ENCODE results near the gene C1QC.

C1QC gene

DNA sequence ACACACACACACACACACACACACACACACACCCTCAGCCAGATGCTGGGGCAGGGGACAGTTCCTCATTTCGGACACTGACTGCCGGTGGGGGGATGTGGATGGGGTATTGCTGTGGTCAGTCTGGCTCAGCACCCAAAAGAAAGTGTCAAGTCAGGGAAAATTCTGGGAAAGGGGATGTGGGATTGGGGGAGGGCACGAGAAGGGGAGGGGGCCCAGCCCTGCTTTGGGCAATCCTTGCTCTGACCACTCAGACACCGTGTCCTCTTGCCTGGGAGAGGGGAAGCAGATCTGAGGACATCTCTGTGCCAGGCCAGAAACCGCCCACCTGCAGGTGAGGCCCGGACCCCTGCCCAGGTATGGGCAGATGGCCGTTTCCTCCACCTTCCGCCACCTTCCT lies at the start of gene C1QC:
Gene C1QC (plus strand): TSS at position 253 of the 400 bp plus-strand sequence. CDS start 391 bp downstream, outside the sequence.
- no peak for DNase-seq

DNA sequence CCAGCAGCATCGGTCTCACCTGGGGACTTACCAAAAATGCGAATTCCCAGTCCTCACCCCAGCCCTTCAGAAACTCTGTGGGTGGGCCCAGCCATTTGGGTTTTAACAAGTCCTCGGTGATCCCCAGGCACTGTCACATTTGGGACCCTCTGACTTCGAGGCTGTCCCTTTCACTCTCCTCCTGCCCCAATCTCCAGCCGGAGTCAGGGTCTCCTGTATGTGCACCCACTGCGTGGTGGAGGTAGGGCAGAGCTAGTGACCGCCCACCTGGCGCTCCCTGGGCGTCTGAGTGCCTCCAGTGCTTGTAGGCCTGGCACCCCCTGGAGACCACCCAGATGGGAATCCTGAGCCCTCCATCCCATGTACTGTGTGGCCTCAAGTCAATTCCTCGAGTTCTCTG lies 49.0 kb upstream of the C1QC start:
- DNase-seq = no peak

DNA sequence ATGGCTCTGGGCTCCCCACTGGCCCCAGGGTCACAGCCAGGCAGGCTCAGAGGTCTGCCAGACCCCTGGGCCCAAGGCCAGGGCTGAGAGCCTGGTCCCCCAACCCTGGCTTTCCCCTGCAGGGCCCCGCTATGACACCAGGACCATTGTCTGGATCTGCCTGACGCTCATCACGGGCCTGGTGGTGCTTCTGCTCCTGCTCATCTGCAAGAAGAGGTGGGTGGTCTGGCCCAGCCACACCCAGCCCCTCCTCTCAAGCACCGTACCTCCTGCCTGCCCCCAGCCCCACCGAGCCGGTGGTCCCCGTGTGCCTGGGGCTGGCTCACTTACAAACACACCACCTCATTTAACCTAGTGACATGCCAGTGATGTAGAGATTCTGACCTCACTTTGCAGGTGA lies 48.3 kb upstream of the C1QC start:
- DNase-seq = no peak

DNA sequence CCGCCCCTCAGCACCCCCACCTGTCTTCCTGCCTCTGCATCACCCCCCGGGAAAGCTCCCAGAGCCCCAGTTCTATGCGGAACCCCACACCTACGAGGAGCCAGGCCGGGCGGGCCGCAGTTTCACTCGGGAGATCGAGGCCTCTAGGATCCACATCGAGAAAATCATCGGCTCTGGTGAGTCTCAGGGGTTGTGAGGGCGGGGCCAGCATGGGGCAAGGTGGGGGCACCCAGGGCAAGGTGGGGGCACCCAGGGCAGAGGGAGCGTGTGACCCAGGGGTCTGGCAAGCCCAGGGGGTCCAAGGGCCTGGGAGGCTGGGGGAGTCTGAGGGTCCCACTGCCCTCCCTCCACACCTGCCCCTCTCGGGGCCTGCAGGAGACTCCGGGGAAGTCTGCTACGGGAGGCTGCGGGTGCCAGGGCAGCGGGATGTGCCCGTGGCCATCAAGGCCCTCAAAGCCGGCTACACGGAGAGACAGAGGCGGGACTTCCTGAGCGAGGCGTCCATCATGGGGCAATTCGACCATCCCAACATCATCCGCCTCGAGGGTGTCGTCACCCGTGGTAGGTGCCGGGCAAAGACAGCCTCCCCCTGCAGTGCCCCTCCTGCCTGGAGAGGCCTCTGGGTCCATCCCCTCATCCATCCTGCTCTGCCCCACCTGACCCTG lies 46.0 kb upstream of the C1QC start:
- no peak for DNase-seq

DNA sequence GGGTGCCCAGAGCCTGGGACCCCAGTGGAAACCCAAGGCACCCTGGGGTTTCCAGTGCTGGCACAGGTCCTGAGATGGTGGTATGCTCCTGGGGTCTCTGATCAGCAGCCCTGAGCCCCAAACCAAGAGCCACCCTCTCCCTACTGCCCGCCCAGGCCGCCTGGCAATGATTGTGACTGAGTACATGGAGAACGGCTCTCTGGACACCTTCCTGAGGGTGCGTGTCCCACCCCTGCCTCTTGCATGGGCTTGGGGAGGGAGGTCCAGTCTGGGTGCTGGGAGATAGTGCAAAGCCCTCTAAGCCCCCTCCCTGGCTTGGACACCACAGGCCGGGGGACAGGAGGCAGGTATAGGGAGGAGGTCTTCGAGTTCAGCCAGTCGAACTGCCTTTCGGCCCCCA lies 45.4 kb upstream of the C1QC start:
- DNase-seq = no peak

DNA sequence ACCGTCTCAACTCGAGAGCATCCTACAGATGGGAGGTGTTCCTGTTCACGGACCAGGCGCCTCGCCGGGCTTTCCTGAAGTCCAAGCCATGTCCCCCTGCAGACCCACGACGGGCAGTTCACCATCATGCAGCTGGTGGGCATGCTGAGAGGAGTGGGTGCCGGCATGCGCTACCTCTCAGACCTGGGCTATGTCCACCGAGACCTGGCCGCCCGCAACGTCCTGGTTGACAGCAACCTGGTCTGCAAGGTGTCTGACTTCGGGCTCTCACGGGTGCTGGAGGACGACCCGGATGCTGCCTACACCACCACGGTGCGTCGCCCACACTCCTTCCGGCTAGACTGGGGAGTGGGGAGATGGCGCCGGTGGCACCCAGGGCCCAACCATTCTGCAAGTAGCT lies 44.7 kb upstream of the C1QC start:
- no peak for DNase-seq

DNA sequence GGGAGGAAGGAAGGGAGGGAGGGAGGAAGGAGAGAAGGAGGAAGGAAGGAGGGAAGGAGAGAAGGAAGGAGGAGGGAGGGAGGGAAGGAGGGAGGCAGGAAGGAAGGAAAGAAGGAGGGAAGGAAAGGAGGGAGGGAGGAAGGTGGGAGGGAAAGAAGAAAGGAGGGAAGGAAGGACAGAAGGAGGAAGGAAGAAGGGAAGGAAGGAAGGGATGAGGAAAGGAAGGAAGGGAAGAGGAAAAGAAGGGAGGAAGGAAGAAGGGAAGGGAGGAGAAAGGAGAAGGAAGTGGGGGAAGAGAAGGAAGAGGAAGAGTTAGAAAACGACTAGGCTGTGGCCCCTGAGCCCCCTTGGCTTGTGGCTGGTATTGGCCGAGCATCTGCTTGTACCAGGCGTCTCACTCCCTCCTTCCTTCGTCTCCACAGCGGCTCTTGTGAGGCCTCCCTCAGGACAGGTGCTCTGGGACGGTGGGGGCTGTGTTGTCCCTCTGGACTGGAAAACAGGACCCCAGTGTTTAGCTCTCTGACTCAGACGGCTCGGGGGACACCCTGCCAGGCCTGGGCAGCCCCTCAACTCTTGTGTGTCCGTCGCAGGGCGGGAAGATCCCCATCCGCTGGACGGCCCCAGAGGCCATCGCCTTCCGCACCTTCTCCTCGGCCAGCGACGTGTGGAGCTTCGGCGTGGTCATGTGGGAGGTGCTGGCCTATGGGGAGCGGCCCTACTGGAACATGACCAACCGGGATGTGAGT lies 43.2 kb upstream of the C1QC start:
- DNase-seq = no peak

DNA sequence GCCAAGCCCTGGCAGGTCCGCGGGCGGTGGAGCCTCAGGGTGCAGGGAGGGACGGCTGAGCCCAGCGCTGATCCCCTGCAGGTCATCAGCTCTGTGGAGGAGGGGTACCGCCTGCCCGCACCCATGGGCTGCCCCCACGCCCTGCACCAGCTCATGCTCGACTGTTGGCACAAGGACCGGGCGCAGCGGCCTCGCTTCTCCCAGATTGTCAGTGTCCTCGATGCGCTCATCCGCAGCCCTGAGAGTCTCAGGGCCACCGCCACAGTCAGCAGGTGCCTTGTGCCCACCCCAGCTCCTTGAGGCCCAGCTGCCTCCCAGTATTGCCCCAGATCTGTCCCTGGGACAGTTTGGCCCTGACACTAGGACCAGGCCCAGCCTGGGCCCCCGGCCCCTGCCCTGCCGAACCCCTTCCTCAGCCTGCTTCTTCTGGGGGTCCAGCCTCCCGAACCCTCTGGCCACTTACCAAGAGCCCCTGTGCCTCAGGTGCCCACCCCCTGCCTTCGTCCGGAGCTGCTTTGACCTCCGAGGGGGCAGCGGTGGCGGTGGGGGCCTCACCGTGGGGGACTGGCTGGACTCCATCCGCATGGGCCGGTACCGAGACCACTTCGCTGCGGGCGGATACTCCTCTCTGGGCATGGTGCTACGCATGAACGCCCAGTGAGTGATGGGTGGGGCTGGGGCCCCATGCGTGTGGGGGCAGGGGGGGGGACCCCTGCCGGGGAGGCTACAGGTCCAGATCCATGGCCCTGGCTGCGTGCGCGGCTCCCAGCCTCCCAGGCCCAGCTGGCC lies 42.4 kb upstream of the C1QC start:
- no peak for DNase-seq

DNA sequence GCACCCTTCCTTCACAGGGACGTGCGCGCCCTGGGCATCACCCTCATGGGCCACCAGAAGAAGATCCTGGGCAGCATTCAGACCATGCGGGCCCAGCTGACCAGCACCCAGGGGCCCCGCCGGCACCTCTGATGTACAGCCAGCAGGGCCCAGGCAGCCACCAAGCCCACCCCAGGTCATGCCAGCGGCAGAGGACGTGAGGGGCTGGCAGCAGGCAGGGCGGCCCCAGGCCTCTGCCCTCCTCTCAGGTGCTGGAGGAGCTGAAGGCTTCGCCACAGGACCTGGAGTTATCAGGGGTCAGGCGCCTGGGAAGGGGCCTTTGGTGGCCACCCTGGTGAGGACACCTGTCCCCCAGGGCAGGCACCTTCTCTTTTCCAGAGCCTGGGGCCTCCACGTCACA lies 41.8 kb upstream of the C1QC start:
- DNase-seq = no peak

DNA sequence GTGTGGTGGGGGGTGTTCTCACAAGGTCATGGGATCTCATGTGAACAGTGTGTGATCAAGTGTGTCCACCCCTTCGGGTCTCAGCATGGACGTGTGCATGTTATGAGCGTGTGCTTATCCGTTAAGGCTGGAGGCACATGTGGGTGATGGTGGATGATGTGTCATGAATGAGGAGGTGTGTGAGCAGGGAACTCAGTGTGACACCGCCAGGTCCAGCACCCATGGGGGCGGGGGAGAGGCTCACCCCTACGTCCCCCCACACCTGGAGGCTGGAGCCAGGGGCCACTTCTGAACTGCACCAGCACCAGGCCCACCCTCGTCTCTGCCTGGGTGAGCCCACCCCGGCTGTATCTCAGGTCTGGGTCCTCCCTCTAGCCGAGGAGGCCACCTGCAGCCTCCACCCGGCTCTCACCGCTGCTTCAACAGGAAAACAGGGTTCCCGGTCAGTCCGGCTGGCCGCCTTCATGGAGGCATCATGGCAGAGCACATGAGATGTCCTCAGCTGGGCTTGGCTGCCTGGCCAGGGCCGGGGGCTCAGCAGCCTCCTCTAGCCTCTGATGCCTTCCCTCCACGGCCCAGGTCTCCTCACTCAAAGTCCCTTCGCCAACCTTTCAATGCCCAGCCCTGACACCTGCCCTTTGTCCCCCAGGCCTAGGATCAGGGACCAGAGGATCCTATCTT lies 41.2 kb upstream of the C1QC start:
- no peak for DNase-seq

DNA sequence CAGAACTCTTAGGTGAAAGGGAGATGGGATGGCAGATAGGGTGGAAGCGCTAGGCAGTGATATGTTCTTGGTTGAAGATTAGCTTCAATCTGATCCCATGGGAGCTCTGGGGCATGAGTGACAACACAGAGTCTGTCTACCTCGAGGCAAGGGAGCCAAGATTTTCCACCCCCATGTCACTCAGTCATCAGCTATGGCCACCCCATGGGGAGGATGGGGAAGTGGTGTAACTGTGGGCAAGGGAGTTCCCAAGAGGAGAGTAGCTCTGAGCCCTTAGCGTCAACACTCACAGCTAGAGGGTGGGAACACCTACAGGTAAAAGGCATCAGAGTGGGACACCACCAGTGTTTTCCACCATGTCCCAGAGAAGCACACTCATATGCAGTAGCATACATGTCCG lies 37.3 kb upstream of the C1QC start:
- DNase-seq = no peak

DNA sequence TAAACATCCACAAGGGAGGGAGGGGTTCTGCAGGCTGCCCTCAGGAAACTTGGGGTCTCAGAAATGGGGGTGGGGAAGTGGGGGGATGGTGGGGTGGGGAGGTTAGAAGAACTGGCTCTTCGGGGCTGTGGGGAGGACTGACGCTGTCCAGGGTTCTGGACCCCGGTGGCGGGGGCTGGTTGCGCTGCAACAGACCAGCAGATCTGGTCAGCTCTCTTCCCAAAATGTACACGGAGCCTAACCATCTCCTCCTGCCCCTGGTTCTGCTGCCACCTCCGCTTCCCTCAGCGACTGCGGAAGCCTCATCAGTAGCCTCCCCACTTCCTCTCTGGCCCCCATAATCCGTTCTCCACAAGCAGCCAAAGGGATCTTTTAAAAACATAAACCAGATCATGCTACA lies 36.3 kb upstream of the C1QC start:
- DNase-seq = no peak

DNA sequence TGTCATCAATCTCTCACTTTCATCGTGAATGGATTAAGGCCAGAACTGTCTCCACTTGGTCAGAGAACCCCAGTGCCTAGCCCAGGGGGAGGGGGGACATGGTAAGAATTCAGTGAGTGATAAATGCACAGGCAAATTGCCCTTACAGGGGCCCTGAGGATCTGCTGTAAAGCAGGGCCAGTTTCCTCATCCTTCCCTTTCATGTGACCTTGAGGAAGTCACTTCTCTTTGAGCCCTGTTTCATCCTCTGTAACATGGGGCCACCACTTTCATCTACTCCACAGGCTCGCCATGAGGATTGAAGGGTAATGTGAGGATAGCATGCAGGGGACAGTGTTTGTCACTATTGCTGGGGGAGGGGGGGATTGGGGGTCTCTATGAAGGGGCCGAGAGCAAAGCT lies 35.1 kb upstream of the C1QC start:
- no peak for DNase-seq

DNA sequence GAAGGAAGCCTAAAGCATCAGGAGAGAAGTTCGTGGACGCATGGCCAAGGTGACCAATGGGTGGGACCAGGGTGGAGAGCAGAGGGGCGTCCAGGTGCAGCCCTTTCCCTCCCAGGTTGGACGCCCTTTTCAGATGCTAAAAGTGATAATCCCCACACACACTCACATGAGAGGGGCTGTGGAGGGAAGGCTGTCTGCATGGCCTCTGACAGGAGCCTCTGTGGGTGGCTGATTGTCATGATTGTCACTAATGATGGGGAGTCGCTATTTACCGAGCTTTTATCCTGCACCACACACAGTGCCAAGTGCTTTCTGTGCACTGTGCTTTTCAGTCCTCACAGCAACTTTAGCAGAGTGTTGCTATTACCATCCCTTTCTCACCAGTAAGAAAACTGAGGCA lies 34.1 kb upstream of the C1QC start:
- DNase-seq = no peak

DNA sequence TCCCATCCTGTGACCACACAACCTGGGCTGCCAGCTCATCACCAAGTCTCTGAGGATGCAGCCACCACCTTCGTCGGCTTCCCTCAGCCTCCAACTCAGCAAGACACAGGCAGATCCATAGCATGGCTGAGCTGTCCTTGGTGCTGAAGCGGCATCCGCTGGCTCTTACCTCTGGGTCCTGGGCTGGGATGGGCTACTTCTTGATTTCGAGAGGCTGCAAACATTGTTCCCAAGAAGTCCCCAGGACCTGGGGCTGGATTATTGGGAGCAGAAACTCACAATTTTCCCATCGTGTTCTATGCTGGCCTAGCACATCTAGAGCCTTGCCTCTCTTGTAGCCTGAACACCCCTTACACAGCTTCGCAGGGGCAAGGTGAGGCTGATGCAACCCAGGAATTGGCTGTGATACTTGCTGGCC lies 31.9 kb upstream of the C1QC start:
- DNase-seq = no peak

DNA sequence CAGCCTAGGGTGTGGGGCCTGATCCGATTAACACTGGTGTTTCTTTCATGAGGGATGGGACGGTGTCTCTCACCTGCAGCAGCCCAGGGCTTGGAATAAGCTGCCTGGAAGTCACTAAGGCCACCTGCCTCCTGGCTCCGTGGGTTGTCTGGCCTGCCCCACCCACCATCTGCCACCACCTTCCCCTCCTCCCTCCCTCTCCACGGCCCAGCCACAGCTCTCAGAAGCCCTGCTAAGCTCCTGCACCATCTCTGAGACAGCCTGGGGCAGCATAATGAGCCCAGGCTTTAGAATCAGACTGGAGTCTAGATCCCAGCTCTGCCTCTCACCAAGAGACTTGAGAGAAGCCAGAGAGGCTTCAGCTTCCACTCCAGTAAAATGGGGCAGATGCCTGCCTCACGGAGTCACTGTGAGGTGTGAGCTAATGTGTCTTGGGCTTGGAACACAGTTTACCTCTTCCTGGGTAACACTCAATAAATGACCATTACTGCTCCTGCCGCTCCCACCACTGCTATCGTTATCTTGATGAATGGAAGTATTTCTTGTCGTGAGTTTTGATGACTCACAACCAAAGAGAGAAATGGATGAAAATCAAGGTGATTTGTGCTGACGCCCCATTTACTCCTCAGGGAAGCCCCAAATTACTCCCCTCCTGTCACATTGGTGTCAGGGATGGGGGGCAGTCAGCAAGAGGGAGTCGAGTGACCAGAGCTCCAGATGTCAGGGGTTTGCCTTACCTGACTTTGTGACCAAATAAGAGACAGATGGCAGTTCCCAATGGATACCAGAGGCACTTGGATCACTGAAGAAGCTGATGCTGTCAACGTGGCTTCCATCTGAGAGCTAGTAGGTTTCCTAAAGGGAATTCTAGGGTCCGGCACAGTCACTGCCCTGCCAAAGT lies 30.5 kb upstream of the C1QC start:
- DNase-seq = peak; percentile 27

DNA sequence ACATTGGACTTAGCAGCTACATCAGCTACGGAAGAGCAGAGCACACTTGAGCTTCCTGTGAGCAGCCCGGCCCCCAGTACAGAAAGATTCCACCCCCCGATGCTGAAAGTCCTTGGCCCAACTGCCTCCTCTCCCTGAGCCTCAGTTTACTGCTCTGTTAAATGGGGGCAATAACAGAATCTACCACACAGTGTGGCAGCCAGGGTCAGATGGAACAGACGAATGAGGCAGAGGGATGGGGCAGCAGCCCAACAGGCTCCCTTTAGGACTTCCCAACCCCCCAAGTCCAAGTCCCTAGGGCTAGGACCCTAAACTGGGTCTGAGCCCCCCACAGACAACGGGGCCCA lies 29.9 kb upstream of the C1QC start:
- DNase-seq = no peak

DNA sequence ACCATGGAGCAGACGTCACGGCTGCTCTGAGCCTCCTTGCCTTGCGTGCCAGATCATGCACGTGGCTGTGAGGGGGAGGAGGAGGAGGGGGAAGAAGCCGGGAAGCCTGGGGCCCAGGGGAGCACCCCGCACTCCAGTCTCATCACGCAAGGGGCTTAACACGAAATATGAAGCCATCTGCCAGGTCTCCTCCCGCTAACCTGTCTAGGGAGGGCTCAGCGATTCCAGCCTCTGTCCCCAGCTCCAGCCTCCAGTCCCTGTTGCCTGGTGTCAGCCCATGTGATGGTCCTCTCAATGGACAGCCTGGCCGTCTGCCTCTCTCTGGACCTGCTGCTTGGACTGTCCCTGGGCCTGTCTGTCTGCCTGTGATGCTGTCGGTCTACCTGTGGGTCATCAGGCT lies 29.5 kb upstream of the C1QC start:
- no peak for DNase-seq

DNA sequence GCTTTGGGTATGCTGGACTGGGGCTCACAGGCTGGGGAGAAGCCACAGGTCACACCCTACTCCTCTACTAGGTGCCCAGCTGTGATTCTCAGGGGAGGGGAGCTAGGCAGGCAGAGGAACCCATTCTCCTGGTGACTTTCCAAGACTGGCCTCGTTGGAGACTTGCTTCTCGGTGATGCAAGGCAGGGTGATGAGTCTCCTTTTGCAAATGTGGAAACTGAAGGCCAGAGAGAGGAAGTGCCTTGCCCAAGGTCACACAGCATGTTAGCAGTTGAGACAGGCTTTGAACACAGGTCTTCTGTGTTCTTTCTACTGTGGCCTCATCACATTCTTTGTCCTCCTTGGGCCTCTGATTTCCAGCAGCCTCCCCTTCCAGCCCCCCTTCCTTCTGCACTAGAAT lies 27.5 kb upstream of the C1QC start:
- DNase-seq = no peak

DNA sequence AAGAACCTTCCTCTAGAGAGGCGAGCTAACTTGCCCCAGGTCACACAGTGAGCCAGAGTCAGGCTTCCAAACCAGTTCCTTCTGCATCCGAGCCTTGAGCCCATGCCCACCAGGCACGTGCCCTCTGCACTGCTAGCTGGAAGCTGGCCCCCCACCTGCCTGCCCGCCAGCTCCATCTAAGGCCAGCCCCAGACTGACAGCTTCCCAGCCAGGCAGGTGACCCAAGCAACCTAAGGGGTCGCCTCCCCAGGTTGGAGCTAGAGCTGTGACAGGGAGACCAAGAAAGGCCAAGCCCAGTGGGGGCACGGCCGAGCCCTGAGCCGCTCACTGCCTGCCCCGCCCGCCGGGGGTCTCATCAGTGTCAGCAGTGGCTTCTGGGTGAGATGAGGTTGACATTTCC lies 26.9 kb upstream of the C1QC start:
- DNase-seq = no peak

DNA sequence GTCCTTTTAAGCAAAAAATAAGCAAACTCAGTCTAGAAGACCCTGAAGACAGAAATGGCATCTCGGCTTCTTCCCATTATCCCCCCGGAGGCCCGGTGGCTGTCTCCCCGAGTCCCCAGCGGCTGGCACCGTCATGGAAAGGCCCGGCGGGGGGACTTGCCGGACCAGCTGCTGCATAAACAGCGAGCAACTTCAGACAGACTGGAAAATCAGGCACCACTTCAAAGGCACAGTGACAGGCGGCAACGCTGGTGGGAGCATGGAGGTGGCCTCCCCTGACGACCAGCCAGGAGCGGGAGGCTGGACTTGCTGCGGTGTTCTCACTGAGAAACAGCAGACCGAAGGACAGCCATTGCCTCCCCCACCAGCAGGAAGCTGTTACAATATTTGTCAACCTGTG lies 25.4 kb upstream of the C1QC start:
- peak; percentile 63 for DNase-seq

DNA sequence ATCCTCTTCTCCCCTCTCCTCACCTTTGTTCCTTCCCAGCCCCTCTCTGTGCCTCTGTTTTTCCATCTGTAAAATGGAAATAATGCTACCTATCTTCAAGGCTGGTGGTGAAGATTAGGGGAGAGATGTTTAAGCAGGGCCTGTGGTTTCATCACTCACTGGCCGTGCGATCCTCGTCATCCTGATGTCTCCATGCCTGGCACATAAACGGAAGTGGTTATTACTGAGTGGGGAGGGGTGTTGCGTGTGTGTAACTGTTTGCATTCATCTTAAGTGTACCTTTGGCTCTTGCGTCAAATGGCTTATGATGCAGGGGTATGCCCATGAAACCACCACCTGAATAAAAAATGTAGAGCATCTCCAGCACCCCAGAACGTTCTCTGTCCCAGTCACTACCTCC lies 24.2 kb upstream of the C1QC start:
- DNase-seq = no peak

DNA sequence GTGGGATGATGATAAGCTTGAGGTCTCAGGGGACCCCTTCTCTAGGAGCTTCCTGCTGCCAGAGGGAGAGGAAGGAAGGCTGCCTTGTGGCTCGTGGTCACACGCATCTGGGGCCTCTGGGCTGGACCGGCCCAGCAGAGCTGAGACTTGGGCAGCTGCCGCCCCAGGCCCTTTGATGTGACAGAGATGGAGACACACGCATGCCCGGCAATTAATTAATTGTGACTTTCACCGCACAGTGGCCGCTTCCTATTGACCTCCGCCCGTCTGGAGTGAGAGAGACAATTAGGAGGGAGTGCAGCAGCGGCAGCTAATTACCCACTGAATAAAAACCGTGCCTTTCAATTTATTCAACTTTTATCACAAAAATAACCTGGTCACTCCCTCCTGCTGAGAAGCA lies 23.6 kb upstream of the C1QC start:
- no peak for DNase-seq
